ENCODE measurements around the gene ST6GAL1.

- TF ChIP-seq CTCF (IDR thresholded peaks at IDR 0.05): no peak
- no peak for TF ChIP-seq POLR2A (IDR thresholded peaks at IDR 0.05)
Observed at GRCh38 chr3:187069857-187070516, 139.7 kb downstream of the ST6GAL1 start.
